ENCODE measurements around the gene TNK1.

DNA sequence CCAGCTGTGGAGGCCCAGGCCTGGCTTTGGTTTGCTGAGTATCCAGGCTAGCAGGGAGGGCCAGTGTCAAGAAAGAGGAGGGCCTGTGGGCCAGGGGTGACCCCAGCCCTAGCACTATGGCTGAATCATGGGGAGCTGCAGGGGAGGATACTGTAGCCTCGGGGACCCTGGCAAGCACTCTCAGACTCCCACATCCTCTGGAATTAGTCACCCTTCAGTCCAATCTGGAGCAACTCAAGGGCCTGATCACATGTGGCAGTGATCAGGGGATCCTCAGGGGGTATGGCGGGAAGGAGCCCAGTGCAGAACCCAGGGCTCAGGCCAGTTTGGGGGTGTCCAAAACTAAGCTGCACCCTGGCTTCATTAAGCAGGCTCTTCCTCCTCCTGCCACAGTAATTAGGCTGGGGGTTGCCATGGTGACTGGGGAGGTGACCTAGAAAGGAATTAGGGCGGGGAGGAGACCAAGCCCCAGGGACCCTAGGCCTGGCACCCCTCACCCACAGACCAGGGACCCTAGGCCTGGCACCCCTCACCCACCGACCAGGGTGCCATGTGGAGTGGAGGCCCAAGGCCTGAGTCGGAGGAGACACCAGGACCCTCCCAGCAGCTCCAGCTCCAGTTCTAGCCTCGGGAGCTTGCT is 32.6 kb downstream of the TNK1 start:
- TF ChIP-seq POLR2A (IDR thresholded peaks at IDR 0.05; ENCODE audit: low read depth, low read length) (no peak), TAF1 (IDR thresholded peaks at IDR 0.05; ENCODE audit: low read depth, low read length) (no peak), POLR2AphosphoS5 (IDR thresholded peaks at IDR 0.05; ENCODE audit: low read depth, low read length) (no peak), SPI1 (IDR thresholded peaks at IDR 0.05; ENCODE audit: low read depth, low read length) (no peak), POU2F2 (IDR thresholded peaks at IDR 0.05; ENCODE audit: low read depth, low read length) (no peak), PAX5 (IDR thresholded peaks at IDR 0.05; ENCODE audit: insufficient read depth, low read length, severe bottlenecking) (no peak)

Measured in GM12891 (cell line).